HG03060 (cell line): Measurements from ENCODE around the gene ZNRF1.
"Not testable (repeated sequence)": the region's sequence is repeated elsewhere in the genome, so short reads cannot be mapped to it uniquely, and the experiment has no call there.

Experiments used
- ATAC-seq: cut with Tn5 transposase; IDR thresholded peaks from one replicate; pipeline ENCODE4 v1.9.1; 2021; ENCODE audit warnings: low read depth, moderate number of reproducible peaks; ENCODE audit not compliant: unreplicated experiment

The ZNRF1 gene

DNA sequence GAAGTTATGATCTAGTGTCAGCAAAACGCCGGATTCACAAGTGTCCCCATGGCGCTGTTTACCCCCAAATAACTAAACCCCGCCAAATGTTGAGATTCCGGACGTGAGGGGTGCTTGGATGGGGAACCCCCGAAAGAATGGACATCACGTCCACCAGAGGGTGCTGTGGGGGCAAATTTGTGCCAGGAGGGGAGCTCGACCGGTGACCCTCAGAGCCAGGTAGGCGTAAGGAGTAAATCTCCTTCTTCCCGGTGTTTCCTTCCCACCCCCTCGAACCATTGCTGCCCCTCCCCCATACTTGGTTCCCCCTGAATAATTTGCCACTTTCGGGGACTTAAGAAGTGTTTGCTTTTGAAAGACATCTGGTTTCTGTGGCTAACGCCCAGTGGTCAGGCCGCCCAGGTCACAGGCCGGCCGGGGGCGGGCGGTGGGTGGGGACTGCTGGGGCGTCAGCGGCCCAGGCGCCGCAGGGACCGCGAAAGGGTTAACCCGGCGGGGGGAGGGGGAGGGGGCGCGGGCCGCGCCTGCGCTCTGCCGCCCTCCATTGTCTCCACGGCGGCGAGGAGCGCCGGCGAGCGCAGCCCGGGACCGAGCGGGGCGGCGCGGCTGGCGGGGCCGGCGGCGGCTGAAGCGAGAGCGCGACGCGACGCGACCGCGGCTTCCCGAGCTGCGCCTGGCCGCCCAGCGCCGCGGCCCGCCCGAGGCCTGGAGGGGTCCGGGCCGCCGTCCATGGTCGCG, at the start of gene ZNRF1:
Gene ZNRF1 (plus strand): TSS at position 544 of the 738 bp plus-strand sequence. CDS start 648 bp downstream, outside the sequence.
- no peak for ATAC-seq

GRCh38 chr16:74949309-74949708, 49.5 kb upstream of the ZNRF1 start:
- no peak for ATAC-seq

- ATAC-seq: no peak
Observed at GRCh38 chr16:74950511-74950910, 48.3 kb upstream of the ZNRF1 start.

- ATAC-seq: no peak
Observed at GRCh38 chr16:74951206-74951605, 47.6 kb upstream of the ZNRF1 start.

GRCh38 chr16:74951681-74952080, 47.1 kb upstream of the ZNRF1 start:
- no peak for ATAC-seq

- ATAC-seq: no peak
Observed at GRCh38 chr16:74954763-74955162, 44.1 kb upstream of the ZNRF1 start.

DNA sequence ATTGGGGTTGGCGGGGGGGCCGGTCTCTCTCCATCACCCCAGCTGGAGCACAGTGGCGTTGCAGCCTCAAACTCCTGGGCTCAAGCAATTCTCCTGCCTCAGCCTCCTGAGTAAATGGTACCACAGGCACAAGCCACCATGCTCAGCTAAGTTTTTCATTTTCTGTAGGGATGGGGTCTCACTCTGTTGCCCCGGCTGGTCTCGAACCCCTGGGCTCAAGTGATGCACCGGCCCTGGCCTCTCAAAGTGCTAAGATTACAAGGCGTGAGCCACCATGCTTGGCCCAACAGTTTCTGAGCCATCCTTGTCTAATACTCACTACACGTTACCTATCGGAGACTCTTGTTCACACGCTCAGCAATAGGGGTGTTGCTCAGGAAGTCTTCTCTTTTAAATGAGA, 25.5 kb upstream of the ZNRF1 start:
- ATAC-seq: no peak

- ATAC-seq: no peak
Observed at GRCh38 chr16:74975591-74975990, 23.2 kb upstream of the ZNRF1 start.

DNA sequence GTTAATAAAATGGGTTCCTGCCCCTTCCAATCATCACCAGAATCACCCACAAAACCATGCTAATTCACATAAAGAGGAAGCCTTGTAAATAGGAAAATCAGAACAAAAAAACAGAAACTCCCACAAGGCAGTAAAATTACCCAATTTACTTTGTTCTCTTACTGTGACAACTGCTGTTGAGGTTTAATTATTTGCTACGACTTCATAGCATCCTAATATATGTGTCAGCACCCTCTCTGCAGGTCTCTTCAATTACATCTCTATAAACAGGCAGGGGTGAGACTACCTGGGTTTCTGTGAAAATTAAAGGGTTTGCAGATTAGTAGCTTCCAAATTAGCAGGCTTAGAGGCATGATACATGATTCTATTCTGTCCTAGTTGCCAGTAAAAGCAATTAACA, 16.6 kb upstream of the ZNRF1 start:
- ATAC-seq: no peak

DNA sequence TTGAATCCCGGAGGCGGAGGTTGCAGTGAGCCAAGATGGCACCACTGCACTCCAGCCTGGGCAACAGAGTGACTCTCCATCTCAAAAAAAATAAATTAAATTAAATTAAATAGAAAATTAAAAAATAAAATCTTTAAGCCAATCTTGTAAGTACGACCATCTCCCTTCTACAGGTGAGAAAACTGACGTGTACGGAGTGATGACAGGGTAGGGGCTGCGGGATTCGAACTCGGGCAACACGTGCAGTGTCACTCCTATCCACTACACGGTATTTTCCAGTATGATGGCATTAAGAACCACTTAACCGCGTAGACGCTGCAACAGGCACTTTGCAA, 14.7 kb upstream of the ZNRF1 start:
- ATAC-seq: no peak

- ATAC-seq: peak; percentile 100
Observed at GRCh38 chr16:74984529-74985296, 14.1 kb upstream of the ZNRF1 start, which contains the start of gene WDR59. Gene WDR59 (minus strand): TSS chr16:74985123. CDS start chr16:74985017, 106 bp downstream.

- no peak for ATAC-seq
Observed at GRCh38 chr16:74987027-74987681, 11.7 kb upstream of the ZNRF1 start.

DNA sequence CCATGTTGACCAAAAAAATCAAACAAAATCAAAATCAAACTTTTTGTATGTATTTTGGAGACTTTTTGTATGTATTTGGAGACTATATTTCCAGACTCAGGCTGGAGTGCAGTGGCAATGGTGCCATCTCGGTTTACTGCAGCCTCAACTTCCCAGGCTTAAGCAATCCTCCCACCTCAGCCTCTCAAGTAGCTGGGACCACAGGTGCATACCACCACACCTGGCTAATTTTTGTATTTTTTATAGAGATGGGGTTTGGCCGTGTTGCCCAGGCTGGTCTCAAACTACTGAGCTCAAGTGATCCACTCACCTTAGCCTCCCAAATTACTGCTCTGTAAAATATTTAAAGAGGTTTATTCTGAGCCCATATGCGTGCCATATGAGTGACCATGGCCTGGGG, 9.0 kb upstream of the ZNRF1 start:
- ATAC-seq: not testable (repeated sequence)

DNA sequence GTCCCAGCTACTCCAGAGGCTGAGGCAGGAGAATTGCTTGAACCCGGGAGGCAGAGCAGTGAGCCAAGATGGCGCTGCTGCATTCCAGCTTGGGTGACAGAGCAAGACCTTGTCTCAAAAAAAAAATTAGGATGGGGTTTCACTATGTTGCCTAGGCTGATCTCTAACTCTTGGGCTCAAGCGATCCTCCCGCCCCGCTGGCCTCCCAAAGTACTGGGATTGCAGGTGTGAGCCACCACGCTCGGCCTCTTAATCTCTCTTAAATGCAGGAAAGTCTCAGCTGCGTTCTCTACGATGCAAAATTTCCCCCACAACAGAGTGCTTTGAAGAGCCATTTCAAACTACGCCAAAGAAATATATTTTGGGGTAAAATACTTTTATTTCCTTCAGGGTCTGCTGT, 8.0 kb upstream of the ZNRF1 start:
- no peak for ATAC-seq

DNA sequence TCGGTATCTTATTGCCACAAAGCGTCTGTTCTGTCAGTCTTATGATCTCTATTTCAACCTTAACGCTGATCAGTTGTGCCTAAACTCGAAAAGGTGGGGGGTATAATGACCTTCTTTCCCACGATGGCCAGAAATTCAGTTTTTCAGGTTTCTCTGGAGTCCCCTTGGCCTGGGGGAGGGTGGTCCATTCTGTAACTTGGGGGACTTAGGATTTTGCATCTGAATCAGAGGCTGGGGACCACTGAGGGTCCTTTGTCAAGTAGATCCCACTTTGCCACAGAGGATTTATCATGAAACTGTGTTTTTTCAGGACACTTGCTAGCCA, 7.6 kb upstream of the ZNRF1 start:
- no peak for ATAC-seq

DNA sequence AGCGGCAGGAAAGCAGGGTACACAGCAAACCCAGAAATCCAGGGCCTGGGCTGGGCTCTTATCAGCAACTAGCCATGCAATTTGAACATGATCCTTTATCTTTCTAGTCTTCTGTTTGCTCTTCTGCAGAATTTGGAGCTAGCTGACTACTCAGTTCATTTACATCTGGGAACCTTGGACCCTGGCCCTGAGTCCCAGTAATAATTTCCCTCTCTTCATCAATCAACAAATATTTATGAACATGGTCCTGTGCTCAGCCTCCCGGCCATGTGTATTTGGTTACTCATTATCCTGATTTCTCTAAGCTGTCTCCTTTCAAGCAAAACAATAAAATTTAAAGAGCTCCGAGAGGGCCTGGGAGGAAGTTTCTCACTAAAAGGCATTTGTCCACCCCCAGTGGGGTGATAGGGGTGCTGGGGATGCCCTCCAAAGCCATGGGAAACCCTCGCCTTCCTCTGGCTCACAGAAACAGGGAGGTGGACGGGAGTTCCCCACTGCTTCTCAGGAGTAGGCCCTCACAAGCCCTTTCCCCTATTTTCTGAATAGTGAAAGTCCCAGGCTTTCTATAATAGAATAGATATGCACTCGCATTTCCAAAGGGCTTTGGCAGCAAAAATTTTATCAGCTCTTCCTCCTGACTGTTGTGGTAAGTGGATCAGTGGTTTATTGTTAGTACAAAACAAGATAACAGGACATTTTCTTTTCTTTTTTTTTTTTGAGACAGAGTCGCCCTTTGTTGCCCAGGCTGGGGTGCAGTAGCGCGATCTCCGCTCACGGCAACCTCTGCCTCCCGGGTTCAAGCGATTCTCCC, 7.0 kb upstream of the ZNRF1 start:
- ATAC-seq: no peak

DNA sequence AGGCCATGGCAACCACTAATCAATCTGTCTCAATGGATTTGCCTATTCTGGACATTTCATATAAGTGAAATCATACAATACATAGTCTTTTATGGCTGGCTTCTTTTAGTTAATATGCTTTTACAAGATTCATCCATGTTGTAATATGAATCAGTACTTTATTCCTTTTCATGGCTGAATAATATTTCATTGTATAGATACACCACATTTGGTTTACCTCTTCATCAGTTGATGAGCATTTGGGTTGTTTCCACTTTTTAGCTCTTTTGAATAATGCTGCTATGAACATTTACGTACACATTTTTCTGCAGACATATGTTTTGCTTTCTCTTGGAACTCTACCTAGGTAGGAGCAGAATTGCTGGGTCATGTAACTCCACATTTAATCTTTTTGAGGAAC, 2.8 kb upstream of the ZNRF1 start:
- ATAC-seq: no peak

DNA sequence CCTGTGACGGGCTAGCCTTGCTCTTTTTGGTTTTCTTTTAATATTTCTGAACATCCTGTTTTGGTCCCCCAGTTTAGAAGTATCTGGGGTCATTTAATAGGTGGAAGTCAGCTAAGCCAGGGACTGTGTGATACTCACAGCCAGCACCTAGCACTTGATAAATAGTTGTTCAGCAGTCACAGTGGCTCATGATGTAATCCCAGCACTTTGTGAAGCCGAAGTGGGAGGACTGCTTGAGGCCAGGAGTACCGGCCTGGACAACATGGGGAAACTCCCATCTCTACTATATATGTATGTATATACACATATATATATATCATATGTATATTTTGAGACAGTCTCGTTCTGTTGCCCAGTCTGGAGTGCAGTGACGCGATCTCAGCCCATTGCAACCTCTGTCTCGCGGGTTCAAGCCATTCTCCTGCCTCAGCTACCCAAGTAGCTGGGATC, 1.8 kb upstream of the ZNRF1 start:
- no peak for ATAC-seq

GRCh38 chr16:74999219-74999608, 390 bp downstream of the ZNRF1 start:
- no peak for ATAC-seq

DNA sequence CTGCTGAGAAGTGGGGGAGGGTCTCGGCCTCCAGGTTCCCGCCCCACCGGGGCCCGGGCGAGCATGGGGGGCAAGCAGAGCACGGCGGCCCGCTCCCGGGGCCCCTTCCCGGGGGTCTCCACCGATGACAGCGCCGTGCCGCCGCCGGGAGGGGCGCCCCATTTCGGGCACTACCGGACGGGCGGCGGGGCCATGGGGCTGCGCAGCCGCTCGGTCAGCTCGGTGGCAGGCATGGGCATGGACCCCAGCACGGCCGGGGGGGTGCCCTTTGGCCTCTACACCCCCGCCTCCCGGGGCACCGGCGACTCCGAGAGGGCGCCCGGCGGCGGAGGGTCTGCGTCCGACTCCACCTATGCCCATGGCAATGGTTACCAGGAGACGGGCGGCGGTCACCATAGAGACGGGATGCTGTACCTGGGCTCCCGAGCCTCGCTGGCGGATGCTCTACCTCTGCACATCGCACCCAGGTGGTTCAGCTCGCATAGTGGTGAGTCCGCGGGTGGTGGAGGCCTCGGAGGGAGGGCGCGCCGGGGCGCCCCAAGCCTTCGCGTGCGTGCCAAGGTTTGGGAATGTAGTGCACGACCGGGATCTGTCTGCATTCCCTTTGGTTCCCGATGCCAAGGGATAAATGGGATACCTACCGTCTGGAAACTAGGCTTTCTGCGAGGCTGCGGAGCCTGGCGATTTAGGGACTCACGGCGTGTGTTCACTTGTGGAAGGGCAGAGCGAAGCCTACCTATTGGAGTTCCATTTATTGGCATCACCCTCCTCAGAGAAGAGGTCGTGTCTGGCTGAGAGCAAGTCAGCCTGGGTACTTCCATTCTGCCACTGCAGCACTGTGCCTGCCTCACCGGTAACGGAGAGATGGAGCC, 1.0 kb downstream of the ZNRF1 start:
- no peak for ATAC-seq
